Transverse colon (tissue), 4 donors: ENCODE measurements around the gene LCK. TPM values are rescaled to one million over a fixed set of nuclear protein-coding genes. Genes with fewer than 3 reads are reported as not detected.
A peak's percentile ranks its signal among the peaks of the same experiment; 100 is the strongest.

Experiments used
- DNase-seq: peaks from one replicate; pipeline ENCODE4 v3.0.0-alpha.2; 2019
- H3K27ac ChIP-seq, 4 donors: fragments of 200-600 bp; sonication (generic); 2 replicates each; pipeline ENCODE4 v1.5.1; 2016 to 2018; ENCODE audit warnings: inconsistent platforms in 4 of 4
- H3K27me3 ChIP-seq: fragments of 200-600 bp; sonication (generic); 2 replicates; pipeline ENCODE4 v1.5.1; 2017; ENCODE audit warnings: inconsistent platforms
- H3K36me3 ChIP-seq, 4 donors: fragments of 200-600 bp; sonication (generic); 2 replicates each; pipeline ENCODE4 v1.5.1; 2017 to 2019; ENCODE audit warnings: inconsistent platforms in 4 of 4
- H3K4me1 ChIP-seq, 4 donors: fragments of 200-600 bp; sonication (generic); 2 replicates each; pipeline ENCODE4 v1.5.1; 2017 to 2020; ENCODE audit warnings: inconsistent platforms in 4 of 4
- H3K4me3 ChIP-seq, 4 donors: fragments of 200-600 bp; sonication (generic); 1 replicate in 1 of 4; 2 replicates in 3 of 4; pipeline versions ENCODE4 v1.5.1 to v1.6.1; 2017 to 2019; ENCODE audit warnings: inconsistent platforms in 4 of 4
- H3K9me3 ChIP-seq, 2 donors: fragments of 200-600 bp; sonication (generic); 2 replicates each; pipeline ENCODE4 v1.5.1; 2017 to 2019; ENCODE audit warnings: inconsistent platforms in 2 of 2
- CTCF ChIP-seq, 5 experiments: fragments of 200-600 bp in 3 of 5; fragments of 450-650 bp in 2 of 5; sonication (generic) in 3 of 5; IDR thresholded peaks; 1 replicate in 2 of 5; 2 replicates in 3 of 5; pipeline ENCODE4 v1.5.1; 2016 to 2017; ENCODE audit warnings: antibody characterized with exemption in 5 of 5, inconsistent platforms in 3 of 5, mild to moderate bottlenecking in 2 of 5, moderate library complexity in 1 of 5
- EP300 ChIP-seq: sonication (generic); formaldehyde crosslinking; IDR thresholded peaks from one replicate; pipeline ENCODE4 v1.6.1; 2017; ENCODE audit warnings: antibody characterized with exemption, low read depth
- POLR2A ChIP-seq: fragments of 450-650 bp; IDR thresholded peaks from one replicate; pipeline ENCODE4 v1.6.1; 2016; ENCODE audit warnings: antibody characterized with exemption, mild to moderate bottlenecking, moderate library complexity
- POLR2AphosphoS5 ChIP-seq, 3 donors: sonication (generic); formaldehyde crosslinking; IDR thresholded peaks; one replicate each; pipeline ENCODE4 v1.6.1; 2016; ENCODE audit warnings: antibody characterized with exemption in 3 of 3
- WGBS, 2 donors: methylation state at CpG; one replicate each; pipeline ENCODE4 v1.1.5; 2018; ENCODE audit warnings: low coverage in 1 of 2; 5-methylcytosine and 5-hydroxymethylcytosine counted together
- in situ Hi-C, 4 donors: fragments of 200-750 bp; cut with MboI; loops; one replicate each; pipeline versions ENCODE4 v1.15.0 to v1.15.1; 2017; ENCODE audit warnings: low sequenced_read_pairs in 3 of 4, low pct_ligation_motif_present in 1 of 4, low pct_unique_long_range_greater_than_20kb in 1 of 4
- intact Hi-C: fragments of 100-400 bp; cut with DNase I; formaldehyde crosslinking; loops from one replicate; pipeline ENCODE4 v1.15.1; 2023; ENCODE audit warnings: low total_unique reads
- total RNA-seq, 4 donors: library from RNA; depleted of rRNA; stranded (reverse); fragments of >200 nt; gene quantifications; one replicate each; pipeline ENCODE4 v1.1.0, GENCODE V29; 2016

The LCK gene
- total RNA-seq, 4 donors from 2014 or later = 4.5 to 12.3 (median 8.7) TPM; not detected in 1

DNA sequence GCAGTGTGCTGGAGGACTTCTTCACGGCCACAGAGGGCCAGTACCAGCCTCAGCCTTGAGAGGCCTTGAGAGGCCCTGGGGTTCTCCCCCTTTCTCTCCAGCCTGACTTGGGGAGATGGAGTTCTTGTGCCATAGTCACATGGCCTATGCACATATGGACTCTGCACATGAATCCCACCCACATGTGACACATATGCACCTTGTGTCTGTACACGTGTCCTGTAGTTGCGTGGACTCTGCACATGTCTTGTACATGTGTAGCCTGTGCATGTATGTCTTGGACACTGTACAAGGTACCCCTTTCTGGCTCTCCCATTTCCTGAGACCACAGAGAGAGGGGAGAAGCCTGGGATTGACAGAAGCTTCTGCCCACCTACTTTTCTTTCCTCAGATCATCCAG is 34.6 kb downstream of the LCK start:
- 91% methylated on average over 3 of the region's 3 CpGs; no CpG with 5 or more reads in 1 of the 2 donors for WGBS, 2 donors
- intact Hi-C loops = no loop called here

DNA sequence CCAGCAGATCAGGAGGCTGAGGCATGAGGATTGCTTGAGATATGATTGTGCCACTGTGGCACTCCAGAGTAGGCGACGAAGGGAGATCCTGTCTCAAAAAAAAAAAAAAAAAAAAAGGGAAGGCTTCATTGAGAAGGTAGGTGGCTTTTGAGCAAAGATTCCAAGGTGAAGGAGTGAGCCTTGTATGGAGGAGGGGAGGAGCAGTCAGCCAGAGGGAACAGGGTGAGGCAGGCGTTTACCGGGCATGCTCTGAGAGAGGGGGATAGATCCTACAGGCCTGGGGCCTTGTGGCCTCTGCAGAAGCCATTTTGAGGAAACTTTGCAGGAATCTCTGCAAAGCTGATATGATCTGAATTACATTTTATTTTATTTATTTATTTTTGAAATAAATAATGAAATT is 35.7 kb downstream of the LCK start:
- in situ Hi-C loops = no loop called here
- DNase-seq = no peak
- TF ChIP-seq EP300 = no peak
- no peak for TF ChIP-seq CTCF (IDR thresholded peaks at IDR 0.05)
- no peak for TF ChIP-seq POLR2A
- TF ChIP-seq POLR2AphosphoS5 (IDR thresholded peaks at IDR 0.05) = no peak

More for the DNA sequence above, 34.6 kb downstream of the LCK start:
- Histone ChIP-seq H3K36me3 (no peaks in the 10 kb centered on the region), H3K9me3 (no peaks in the 10 kb centered on the region), H3K4me3 (no peak overlapping the region), H3K27ac (no peak overlapping the region), H3K4me1 (peaks cover 0 to 2% (median under 1%) of the 10 kb centered on the region in 4 donors), H3K27me3 (no peaks in the 10 kb centered on the region)
- in situ Hi-C loops = no loop called here
- DNase-seq = no peak
- TF ChIP-seq EP300 (no peak), CTCF (IDR thresholded peaks at IDR 0.05) (no peak), POLR2A (no peak), POLR2AphosphoS5 (IDR thresholded peaks at IDR 0.05) (no peak)

DNA sequence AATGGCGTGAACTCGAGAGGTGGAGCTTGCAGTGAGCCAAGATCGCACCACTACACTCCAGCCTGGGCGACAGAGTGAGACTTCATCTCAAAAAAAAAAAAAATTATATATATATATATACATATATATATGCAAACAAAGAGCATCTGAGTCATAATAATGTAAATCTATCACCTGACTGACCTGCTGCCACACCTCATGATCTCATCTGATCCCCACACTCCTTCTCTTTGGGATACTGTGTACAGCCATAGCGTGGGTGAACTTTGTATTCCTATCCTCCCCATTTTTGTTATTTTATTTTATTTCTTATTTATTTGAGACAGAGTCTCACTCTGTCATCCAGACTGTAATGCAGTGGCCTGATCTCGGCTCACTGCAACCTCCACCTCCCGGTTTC is 38.2 kb downstream of the LCK start:
- DNase-seq = no peak
- 89 to 98% methylated on average over 5 to 7 of the region's 7 CpGs for WGBS, 2 donors
- no peak for TF ChIP-seq EP300
- TF ChIP-seq POLR2AphosphoS5 (IDR thresholded peaks at IDR 0.05) = no peak
- TF ChIP-seq CTCF (IDR thresholded peaks at IDR 0.05) = no peak
- no peak for TF ChIP-seq POLR2A

More for the DNA sequence above, 35.7 kb downstream of the LCK start:
- 80 to 97% methylated on average over 3 to 4 of the region's 4 CpGs for WGBS, 2 donors
- Histone ChIP-seq H3K9me3 (no peaks in the 10 kb centered on the region), H3K4me3 (no peak overlapping the region), H3K4me1 (peaks cover 0 to 11% (median 10%) of the 10 kb centered on the region in 4 donors), H3K27me3 (no peaks in the 10 kb centered on the region), H3K36me3 (no peaks in the 10 kb centered on the region), H3K27ac (no peak overlapping the region)
- intact Hi-C loops = no loop called here

DNA sequence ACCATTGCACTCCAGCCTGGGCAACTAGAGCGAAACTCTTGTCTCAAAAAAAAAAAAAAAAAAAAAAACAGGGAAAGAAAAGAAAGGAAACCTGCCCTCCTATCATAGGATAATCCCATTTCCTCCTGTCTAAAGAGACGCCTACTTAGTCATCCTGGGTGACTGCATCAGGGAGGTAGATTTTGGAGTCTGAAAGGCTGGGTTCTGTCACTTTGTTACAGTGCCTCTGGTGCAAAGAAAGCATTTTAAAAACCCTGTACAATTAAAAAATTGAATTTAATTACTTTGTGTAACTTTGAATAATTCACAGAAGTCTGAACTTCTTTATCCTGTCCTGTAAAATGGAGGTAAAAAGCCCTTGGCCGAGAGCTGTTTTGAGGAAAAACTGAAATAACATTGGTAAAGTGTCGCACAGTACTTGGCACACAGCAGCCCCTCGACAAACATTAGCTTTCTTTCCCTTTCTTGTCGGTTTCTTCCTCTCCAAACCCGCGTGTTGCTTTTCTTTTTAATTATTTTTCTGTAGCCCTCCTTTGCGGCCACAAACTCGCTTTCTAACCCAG is 40.2 kb downstream of the LCK start:
- peak overlapping the region; percentile 90 to 94 (median 92) for H3K27ac ChIP-seq
- peak overlapping the region; percentile 76 to 98 (median 83) for H3K4me3 ChIP-seq
- no peaks in the 10 kb centered on the region for H3K36me3 ChIP-seq
- in situ Hi-C loops = no loop called here
- intact Hi-C loops = loop anchor here (5.0 kb wide), 1 partner anchor 49 kb away; no protein-coding TSS in a partner anchor
- no peaks in the 10 kb centered on the region for H3K9me3 ChIP-seq
- 31 to 35% methylated on average over 9 to 10 of the region's 10 CpGs for WGBS, 2 donors
- no peak for DNase-seq
- no peaks in the 10 kb centered on the region for H3K27me3 ChIP-seq
- peaks cover 0 to 45% (median 24%) of the 10 kb centered on the region in 4 donors for H3K4me1 ChIP-seq
- no peak for TF ChIP-seq POLR2AphosphoS5 (IDR thresholded peaks at IDR 0.05)
- TF ChIP-seq EP300 = no peak
- TF ChIP-seq CTCF (IDR thresholded peaks at IDR 0.05) = no peak
- no peak for TF ChIP-seq POLR2A

More for the DNA sequence above, 38.2 kb downstream of the LCK start:
- Histone ChIP-seq H3K27me3 (no peaks in the 10 kb centered on the region), H3K4me1 (peaks cover 0 to 29% (median 21%) of the 10 kb centered on the region in 4 donors), H3K27ac (peak overlapping the region; percentile 42 to 94 (median 90)), H3K4me3 (no peak overlapping the region), H3K36me3 (no peaks in the 10 kb centered on the region), H3K9me3 (no peaks in the 10 kb centered on the region)
- in situ Hi-C loops (no loop called here), intact Hi-C loops (no loop called here)
